Endometrial microvascular endothelial cells (primary cell): ENCODE results near the gene NLK. TPM values are rescaled to one million over a fixed set of nuclear protein-coding genes. Genes with fewer than 3 reads are reported as not detected.
"Not testable (repeated sequence)": the region's sequence is repeated elsewhere in the genome, so short reads cannot be mapped to it uniquely, and the experiment has no call there.

Source experiments
- in situ Hi-C: cut with HindIII; loops from 2 replicates; pipeline ENCODE4 v1.10.0; 2017; ENCODE audit warnings: low sequenced_read_pairs, low pct_unique_long_range_greater_than_20kb; ENCODE audit errors: inconsistent ontology term
- total RNA-seq: library from RNA; depleted of rRNA; stranded (reverse); fragments of >200 nt; gene quantifications from one replicate; pipeline ENCODE4 v1.2.3, GENCODE V29; 2015; ENCODE audit errors: inconsistent ontology term

NLK gene
- total RNA-seq, 1 donor from 2014 or later = 28.0 TPM

DNA sequence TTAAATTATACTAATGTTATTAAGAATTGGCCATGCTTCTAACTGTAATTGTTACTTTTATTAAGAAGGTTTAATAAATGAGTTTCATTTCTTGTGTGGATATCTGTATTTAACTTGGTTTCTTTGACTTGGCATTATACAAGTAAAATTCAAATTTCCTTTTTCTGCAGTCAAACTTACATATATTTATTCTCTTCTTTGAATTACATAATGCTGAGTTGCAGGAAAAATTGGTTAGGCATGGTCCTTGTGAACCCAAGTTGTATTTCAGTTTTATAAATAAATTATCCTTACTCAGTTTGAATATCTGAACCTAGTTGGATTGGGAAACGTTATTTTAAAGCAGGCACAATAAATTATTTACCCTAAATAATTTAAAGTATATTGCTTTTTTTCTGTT is 54.8 kb downstream of the NLK start:
- in situ Hi-C loops = no loop called here

- in situ Hi-C loops = no loop called here
These were observed 55.4 kb downstream of the NLK start for GRCh38 chr17:28097901-28098300.

DNA sequence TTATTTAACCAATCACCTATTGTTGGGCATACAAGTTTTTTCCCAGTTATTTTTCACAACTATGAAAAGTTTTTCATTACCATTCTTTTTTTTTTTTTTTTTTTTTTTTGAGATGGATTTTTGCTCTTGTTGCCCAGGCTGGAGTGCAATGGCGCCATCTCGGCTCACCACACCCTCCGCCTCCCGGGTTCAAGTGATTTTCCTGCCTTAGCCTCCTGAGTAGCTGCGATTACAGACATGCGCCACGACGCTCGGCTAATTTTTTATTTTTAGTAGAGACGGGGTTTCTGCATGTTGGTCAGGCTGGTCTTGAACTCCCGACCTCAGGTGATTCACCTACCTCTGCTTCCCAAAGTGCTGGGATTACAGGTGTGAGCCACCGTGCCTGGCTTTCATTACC is 56.1 kb downstream of the NLK start:
- in situ Hi-C loops = not testable (repeated sequence)

GRCh38 chr17:28100251-28100650 is 57.8 kb downstream of the NLK start:
- in situ Hi-C loops = no loop called here

GRCh38 chr17:28100936-28101335 is 58.5 kb downstream of the NLK start:
- in situ Hi-C loops = no loop called here

GRCh38 chr17:28101919-28102318 is 59.4 kb downstream of the NLK start:
- in situ Hi-C loops = no loop called here

DNA sequence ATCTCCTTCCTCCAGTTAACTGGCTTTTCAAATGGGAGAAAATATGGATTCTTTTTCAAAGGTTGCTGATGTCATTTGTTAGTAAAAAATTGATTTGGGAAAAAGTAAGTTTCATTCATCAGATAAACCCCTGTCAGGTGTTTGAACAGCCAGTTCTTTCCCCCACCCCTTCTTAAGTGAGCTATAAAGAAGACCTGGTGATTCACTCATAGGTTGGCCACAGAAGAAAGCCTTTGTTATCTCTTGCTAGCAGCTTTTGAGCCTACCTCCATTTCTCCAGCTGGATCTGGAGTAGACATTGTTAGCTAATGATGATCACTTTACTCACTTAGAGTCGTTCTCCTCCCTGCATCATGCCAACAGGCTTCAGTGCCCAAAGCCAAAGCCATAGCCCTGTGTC is 63.0 kb downstream of the NLK start:
- in situ Hi-C loops = no loop called here

GRCh38 chr17:28110184-28110583 is 67.7 kb downstream of the NLK start:
- in situ Hi-C loops = no loop called here

DNA sequence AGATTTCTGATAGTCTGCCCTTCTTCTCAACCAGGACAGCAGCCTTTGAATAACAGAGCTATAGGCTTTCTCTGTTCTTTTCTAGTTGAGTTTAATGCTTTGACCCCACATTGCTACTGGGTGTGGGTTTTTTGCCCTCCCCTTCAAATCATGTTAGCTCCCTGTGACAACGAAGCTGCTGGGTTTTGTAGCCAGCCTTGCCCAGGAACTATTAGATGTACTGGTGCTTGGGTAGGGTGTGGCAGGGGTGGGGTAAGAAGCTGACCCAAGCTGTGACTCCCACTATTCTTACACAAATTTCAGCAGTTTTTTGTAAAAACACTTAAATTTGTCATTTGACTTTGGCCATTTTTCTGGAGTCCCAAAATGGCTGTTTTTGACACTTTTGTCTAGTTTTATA is 69.7 kb downstream of the NLK start:
- in situ Hi-C loops = no loop called here

DNA sequence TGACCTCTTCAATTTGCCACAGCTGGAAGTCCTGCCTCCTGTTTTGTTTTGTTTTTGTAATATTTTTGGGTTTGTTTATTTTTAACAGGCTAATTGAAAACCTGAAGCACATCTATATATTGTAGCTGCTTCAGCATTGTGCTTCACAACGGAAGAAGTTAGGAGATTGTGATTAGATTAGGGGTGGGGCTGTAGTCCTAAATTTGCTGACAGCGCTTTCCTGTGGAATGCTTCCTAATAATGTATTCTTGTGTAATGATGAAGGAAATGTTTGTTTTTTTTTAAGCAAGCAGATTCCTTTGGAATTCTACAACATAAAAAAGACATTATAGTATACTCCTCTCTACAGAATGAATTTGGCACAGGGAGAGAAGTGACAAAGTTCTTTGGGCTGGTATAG is 70.1 kb downstream of the NLK start:
- in situ Hi-C loops = no loop called here

DNA sequence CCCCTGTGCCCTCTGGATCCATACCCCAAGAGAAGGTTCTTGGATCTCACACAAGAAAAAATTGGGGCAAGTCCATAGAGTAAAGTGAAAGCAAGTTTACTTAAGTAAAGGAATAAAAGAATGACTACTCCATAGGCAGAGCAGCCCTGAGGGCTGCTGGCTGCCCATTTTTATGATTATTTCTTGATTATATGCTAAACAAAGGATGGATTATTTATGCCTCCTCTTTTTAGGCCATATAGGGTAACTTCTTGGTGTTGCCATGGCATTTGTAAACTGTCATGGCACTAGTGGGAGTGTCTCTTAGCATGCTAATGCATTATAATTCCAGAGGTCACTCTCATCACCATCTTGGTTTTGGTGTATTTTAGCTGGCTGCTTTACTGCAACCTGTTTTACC is 70.8 kb downstream of the NLK start:
- in situ Hi-C loops = no loop called here

DNA sequence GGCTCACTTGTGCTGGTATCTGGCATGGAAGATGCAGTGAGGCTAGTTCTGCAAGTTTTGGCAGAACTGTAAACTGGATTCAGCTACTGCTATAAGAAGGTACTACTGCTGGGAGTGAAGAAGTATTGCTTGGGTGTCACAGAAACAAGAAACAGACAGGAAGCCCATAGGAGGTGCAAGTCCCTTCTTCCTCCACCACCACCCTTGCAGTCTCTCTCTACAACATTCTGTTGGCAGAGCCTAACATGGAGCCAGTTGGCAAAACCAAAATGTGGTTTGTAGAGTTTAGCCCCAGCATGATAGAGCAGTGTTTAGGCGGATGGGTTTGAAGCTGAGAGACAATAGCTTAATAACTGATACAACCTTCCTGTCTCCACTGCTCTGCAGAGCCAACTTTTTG is 72.6 kb downstream of the NLK start:
- in situ Hi-C loops = no loop called here

DNA sequence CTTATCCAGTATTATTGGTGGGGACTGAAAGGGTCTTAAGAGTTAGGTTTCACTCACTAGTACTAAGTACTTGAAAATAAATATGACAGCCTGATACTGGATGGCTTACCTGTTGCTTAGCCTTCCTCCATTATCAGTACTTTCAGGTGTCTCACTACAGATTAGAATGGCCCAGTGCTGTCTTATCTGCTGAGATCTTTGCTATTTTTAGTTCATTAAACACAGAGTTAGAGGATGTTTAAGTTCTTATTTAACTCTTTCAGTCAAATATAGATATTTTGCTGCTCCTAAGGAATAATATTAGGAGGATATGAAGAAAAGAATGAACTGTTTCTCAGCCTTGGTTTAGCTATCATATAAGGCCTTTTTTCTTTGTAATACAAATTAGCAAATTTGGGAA is 74.8 kb downstream of the NLK start:
- in situ Hi-C loops = no loop called here

GRCh38 chr17:28118362-28118761 is 75.9 kb downstream of the NLK start:
- in situ Hi-C loops = no loop called here

GRCh38 chr17:28119046-28119445 is 76.6 kb downstream of the NLK start:
- in situ Hi-C loops = no loop called here

GRCh38 chr17:28119560-28119959 is 77.1 kb downstream of the NLK start:
- in situ Hi-C loops = no loop called here

- in situ Hi-C loops = no loop called here
These were observed 78.3 kb downstream of the NLK start for GRCh38 chr17:28120766-28121165.

DNA sequence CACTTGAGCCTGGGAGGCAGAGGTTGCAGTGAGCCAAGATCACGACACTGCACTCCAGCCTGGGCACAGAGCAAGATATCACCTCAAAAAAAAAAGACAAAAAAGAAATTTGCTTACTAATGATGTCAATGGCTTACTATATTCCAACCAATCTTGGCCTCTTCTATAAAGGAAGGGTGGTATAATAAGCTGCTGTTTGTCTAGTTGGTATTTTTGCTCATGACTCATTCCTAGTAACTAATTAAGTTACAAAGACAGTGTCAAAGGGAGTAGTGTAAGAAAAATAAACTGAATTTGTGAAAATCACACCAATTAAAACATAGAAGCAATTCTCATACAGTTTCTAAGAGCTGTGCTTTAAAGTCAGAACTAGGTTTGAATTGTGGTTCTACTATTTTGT is 82.5 kb downstream of the NLK start:
- in situ Hi-C loops = no loop called here

DNA sequence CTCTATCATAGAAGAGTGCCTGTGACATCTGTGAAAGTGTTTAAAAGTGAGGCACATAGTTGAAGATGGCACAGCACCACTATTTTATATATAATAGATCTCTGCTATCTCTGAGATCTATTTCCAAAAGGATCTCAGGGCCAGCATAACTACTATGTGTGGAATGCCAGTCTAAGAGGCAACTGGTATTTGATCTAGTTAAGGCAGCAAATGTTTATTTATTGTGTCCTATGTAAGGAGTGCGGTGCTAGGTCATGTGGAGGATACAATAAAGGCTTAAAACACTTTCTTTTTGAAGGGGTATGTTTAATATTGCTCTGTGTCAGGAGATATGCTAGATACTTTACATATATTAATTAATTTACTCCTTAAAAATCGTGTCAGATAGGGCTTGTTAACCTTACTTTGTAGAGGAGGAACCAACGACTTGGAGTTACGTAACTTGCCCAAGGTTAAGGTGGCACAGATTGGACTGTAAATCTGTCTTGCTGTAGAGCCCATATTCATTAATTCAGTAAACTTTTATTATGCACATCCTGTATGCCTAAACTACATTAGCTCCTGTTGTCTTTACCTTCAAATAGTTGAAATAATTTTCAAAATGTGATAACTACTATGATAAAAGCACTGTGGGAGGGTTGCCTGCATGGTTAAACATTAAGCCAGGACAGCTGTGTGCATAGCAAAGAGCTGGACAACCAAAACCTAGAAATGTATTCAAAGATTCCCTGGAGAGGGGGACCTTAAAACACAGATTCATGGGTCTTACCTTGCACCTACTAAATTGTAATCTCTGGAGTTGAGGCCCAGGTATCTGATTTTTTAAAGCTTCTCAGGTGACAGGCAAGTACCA is 83.3 kb downstream of the NLK start:
- in situ Hi-C loops = no loop called here

DNA sequence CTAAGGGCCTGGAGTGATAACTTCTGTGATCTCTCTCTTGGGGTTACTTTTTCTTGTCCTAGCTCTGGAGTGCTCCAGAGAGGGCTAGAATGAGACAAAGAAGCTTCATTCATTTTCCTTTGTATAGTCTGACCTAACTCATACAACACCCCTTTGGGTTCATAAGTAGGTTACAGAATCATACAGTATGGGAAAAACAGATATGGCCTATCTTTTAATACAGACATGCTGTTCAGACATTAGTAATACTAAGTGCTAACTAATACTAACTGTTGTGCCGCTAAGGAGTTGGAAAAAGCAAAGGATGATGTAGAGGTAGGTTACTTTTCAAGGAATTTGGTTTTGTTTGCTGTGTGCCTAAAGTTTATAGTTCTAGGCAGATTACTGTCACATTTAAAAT is 84.7 kb downstream of the NLK start:
- in situ Hi-C loops = no loop called here

- in situ Hi-C loops = no loop called here
These were observed 86.3 kb downstream of the NLK start for GRCh38 chr17:28128779-28129178.
